ENCODE results near the gene ARL6IP6.

ARL6IP6 gene

DNA sequence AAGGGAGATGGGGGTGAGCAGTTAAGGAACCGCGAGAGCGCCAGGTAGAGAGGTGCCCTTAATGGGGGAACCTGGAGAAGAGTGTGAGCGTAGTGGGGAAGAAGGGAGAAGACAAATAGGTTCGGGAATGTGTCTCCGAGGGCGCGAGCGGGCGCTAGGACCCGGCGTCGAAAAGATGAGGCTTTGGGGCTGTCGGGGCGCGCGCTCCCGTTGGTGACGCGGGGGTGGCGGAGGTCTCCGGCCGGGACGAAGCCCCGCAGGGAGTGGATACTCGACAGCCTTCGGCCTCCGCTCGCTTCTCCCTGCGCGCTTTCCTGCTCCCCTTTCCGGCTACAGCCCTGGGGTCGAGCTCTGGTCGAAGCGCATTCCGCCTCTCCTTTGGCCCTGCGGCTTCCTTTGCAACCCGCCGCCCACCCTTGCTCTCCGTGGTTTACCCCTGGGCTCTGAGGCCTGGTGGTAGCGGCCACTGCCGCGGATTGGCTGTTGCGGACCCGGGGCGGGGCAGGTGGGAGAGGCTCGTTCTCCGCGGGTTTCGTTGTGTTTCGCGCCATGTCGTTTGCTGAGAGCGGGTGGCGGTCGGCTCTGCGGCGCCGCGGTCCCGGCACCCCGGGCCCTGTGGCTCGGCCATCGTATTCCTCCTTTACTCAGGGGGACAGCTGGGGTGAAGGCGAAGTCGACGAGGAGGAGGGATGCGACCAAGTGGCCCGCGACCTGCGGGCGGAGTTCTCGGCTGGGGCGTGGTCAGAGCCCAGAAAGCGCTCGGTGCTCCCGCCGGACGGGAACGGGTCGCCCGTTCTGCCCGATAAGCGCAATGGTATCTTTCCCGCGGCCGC is at the start of gene ARL6IP6:
TSS of gene ARL6IP6 (plus strand) at position 545 of the 833 bp plus-strand sequence. CDS start at position 550, 5 bp downstream.
- Histone ChIP-seq H3K4me3 (peak within 1 kb of the TSS; percentile 89), H3K27me3 (no peaks in the 10 kb centered on the region), H3K9me3 (no peaks in the 10 kb centered on the region), H4K20me1 (peaks cover 39% of the 10 kb centered on the region), H3K27ac (peak within 1 kb of the TSS; percentile 100), H3K4me2 (peak within 1 kb of the TSS; percentile 85), H3K9ac (peak within 1 kb of the TSS; percentile 99), H3K36me3 (peaks cover 46% of the 10 kb centered on the region), H3K4me1 (peaks cover 45% of the 10 kb centered on the region)
- no peak for TF ChIP-seq Cebpa-rat (IDR thresholded peaks at IDR 0.05)

GRCh38 chr2:152674334-152674733 is 44.1 kb upstream of the ARL6IP6 start:
- no peaks in the 10 kb centered on the region for H3K4me1 ChIP-seq
- H4K20me1 ChIP-seq = peaks cover 27% of the 10 kb centered on the region
- H3K9me3 ChIP-seq = no peaks in the 10 kb centered on the region
- peaks cover 86% of the 10 kb centered on the region for H3K36me3 ChIP-seq
- H3K27ac ChIP-seq = no peak overlapping the region
- TF ChIP-seq Cebpa-rat (IDR thresholded peaks at IDR 0.05) = no peak
- H3K9ac ChIP-seq = no peak overlapping the region
- no peak overlapping the region for H3K4me3 ChIP-seq
- H3K4me2 ChIP-seq = no peak overlapping the region
- H3K27me3 ChIP-seq = no peaks in the 10 kb centered on the region

- H3K4me2 ChIP-seq = no peak overlapping the region
- H3K4me1 ChIP-seq = no peaks in the 10 kb centered on the region
- peaks cover 86% of the 10 kb centered on the region for H3K36me3 ChIP-seq
- no peak for TF ChIP-seq Cebpa-rat (IDR thresholded peaks at IDR 0.05)
- no peak overlapping the region for H3K27ac ChIP-seq
- no peak overlapping the region for H3K4me3 ChIP-seq
- H3K9ac ChIP-seq = no peak overlapping the region
- no peaks in the 10 kb centered on the region for H3K27me3 ChIP-seq
- no peaks in the 10 kb centered on the region for H3K9me3 ChIP-seq
- peaks cover 36% of the 10 kb centered on the region for H4K20me1 ChIP-seq
Measured at GRCh38 chr2:152676461-152676860, 42.0 kb upstream of the ARL6IP6 start.

- no peak for TF ChIP-seq Cebpa-rat (IDR thresholded peaks at IDR 0.05)
- no peaks in the 10 kb centered on the region for H3K9me3 ChIP-seq
- peaks cover 18% of the 10 kb centered on the region for H3K4me1 ChIP-seq
- no peaks in the 10 kb centered on the region for H3K27me3 ChIP-seq
- H3K4me2 ChIP-seq = no peak overlapping the region
- no peak overlapping the region for H3K9ac ChIP-seq
- H3K36me3 ChIP-seq = peaks cover 74% of the 10 kb centered on the region
- no peak overlapping the region for H3K27ac ChIP-seq
- H4K20me1 ChIP-seq = peaks cover 60% of the 10 kb centered on the region
- H3K4me3 ChIP-seq = no peak overlapping the region
Measured at GRCh38 chr2:152678808-152679207, 39.6 kb upstream of the ARL6IP6 start.

DNA sequence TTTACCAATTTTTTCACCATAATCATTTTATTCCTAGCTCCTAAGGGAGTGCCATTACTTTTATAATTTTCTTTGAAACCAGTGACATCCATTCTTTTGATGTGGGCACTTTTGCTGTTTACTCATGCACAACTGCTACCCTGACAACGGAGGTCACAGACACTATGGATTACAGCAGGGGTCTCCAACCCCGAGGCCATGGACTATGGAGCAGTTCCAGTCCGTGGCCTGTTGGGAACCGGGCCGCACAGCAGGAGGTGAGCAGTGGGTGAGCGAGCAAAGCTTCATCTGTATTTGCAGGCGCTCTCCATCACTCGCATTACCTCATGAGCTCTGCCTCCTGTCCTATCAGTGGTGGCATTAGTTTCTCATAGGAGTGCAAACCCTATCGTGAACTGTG is 35.8 kb upstream of the ARL6IP6 start:
- Histone ChIP-seq H3K27ac (no peak overlapping the region), H3K4me1 (peaks cover 18% of the 10 kb centered on the region), H3K9ac (no peak overlapping the region), H3K27me3 (no peaks in the 10 kb centered on the region), H3K4me3 (no peak overlapping the region), H3K9me3 (no peaks in the 10 kb centered on the region), H4K20me1 (peaks cover 72% of the 10 kb centered on the region), H3K36me3 (peaks cover 68% of the 10 kb centered on the region), H3K4me2 (peak overlapping the region; percentile 35)
- TF ChIP-seq Cebpa-rat (IDR thresholded peaks at IDR 0.05) = no peak

DNA sequence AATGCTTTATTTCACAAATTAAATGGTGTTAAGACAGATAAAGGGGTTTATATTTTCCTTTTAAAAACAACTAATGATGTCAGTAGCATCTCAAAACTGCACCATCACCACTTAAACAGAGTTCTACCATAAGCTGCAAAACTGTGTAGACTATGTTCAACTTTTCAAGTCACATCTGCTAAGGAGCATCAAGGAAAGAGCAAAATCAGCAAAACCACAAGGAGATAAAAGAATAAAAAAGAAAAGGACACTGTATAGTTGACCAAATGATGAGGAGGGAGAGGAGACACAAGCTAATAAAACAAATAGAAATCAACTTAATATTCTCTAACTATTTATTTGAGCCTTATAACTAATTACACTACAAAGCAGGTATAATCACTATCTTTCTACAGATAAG is 35.0 kb upstream of the ARL6IP6 start:
- Histone ChIP-seq H3K27ac (no peak overlapping the region), H3K4me1 (peaks cover 18% of the 10 kb centered on the region), H3K4me3 (no peak overlapping the region), H3K4me2 (peak overlapping the region; percentile 35; the same call in 1 of the 2 replicates), H3K27me3 (no peaks in the 10 kb centered on the region), H3K36me3 (peaks cover 74% of the 10 kb centered on the region), H4K20me1 (peaks cover 72% of the 10 kb centered on the region), H3K9me3 (no peaks in the 10 kb centered on the region), H3K9ac (no peak overlapping the region)
- no peak for TF ChIP-seq Cebpa-rat (IDR thresholded peaks at IDR 0.05)

DNA sequence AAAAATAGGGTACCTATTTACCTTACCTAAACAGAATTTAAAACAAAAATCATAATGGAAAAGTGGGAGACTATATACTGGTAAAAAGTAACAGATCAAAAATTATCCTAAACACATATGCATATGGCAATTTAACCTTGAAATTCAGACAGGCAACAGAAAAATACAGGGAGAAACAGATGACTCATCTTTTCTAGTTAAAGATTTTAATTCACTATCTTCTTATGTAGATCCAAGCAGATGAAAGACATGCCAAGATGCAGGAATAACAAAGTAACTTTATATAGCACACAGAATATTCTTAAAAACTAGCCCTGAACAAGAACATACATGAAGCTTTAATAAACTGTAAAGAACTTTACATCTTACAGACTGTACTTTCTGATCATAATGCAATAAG is 32.1 kb upstream of the ARL6IP6 start:
- H4K20me1 ChIP-seq = peaks cover 82% of the 10 kb centered on the region
- peaks cover 18% of the 10 kb centered on the region for H3K4me1 ChIP-seq
- no peak for TF ChIP-seq Cebpa-rat (IDR thresholded peaks at IDR 0.05)
- no peak overlapping the region for H3K4me2 ChIP-seq
- H3K27me3 ChIP-seq = no peaks in the 10 kb centered on the region
- H3K27ac ChIP-seq = no peak overlapping the region
- H3K36me3 ChIP-seq = peaks cover 66% of the 10 kb centered on the region
- H3K9me3 ChIP-seq = no peaks in the 10 kb centered on the region
- no peak overlapping the region for H3K9ac ChIP-seq
- no peak overlapping the region for H3K4me3 ChIP-seq

DNA sequence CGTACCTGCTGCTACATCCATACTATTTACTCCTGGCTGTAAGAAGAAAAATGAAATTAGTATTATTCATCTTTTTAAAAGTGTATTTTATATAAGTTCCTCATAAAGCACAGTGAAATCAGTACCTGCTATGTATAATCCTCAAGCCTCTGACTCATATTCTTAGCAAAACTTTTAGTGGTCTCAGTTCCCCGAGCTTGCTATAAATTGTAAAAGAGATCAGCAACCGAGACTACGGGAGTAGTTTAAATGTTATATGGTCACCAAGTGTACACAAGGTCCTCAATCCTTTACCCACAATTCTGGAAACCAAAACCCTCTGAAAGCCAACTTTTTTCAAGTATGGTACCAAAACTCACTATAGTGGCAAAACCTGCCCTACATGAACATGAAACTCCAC is 25.4 kb upstream of the ARL6IP6 start:
- Histone ChIP-seq H3K27ac (no peak overlapping the region), H3K27me3 (no peaks in the 10 kb centered on the region), H3K36me3 (peaks cover 53% of the 10 kb centered on the region), H3K9me3 (no peaks in the 10 kb centered on the region), H3K4me1 (peaks cover 21% of the 10 kb centered on the region; the same call in 1 of the 2 replicates), H3K4me3 (no peak overlapping the region), H3K9ac (no peak overlapping the region), H3K4me2 (no peak overlapping the region), H4K20me1 (peaks cover 67% of the 10 kb centered on the region)
- no peak for TF ChIP-seq Cebpa-rat (IDR thresholded peaks at IDR 0.05)

DNA sequence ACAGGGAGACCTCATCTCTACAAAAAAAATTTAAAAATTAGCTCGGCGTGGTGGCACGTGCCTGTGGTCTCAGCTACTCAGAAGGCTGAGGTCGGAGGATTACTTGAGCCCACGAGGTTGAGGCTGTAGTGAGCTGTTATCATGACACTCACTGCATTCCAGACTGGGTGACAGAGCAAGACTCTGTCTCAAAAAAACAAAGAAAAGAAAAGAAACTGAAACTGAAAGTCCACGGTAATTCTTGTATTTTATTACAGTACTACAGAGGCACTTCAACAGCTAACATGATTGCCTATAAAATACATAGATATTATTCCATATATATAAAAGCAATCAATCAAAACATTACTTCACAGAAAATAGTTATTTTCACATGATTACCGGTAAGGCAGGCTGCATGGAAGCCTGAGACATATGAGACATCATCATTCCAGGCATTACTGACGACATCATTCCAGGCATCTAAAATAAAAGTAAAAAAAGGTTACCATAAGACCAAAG is 24.2 kb upstream of the ARL6IP6 start:
- Histone ChIP-seq H3K27me3 (no peaks in the 10 kb centered on the region), H3K9ac (peak overlapping the region; percentile 46), H3K9me3 (no peaks in the 10 kb centered on the region), H3K4me3 (peak overlapping the region; percentile 50), H3K4me1 (peaks cover 21% of the 10 kb centered on the region; the same call in 1 of the 2 replicates), H3K27ac (no peak overlapping the region), H3K4me2 (peak overlapping the region; percentile 80), H4K20me1 (peaks cover 79% of the 10 kb centered on the region), H3K36me3 (peaks cover 46% of the 10 kb centered on the region)
- TF ChIP-seq Cebpa-rat (IDR thresholded peaks at IDR 0.05) = no peak

DNA sequence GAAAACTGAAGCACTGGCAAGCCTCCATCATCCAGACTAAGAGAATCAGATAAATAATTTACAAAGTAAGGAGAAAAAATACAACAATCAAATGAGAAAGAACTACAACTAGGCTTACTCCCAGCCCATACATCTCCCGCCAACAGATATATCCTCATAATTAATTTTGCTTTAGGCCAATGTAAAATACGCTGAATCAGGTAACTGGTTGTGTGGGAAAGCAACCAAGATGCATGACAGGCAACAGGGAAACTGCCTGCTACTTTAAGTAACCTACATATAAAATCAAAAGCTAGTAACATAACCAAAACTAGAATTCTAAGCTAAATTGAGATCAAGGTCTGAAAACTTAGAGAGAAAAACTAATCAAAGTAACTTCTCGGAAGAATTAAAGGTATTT is 22.7 kb upstream of the ARL6IP6 start:
- H3K4me1 ChIP-seq = peaks cover 21% of the 10 kb centered on the region; the same call in 1 of the 2 replicates
- H3K27me3 ChIP-seq = no peaks in the 10 kb centered on the region
- H3K9ac ChIP-seq = no peak overlapping the region
- H3K4me3 ChIP-seq = no peak overlapping the region
- no peak overlapping the region for H3K4me2 ChIP-seq
- H4K20me1 ChIP-seq = peaks cover 81% of the 10 kb centered on the region
- TF ChIP-seq Cebpa-rat (IDR thresholded peaks at IDR 0.05) = no peak
- peaks cover 42% of the 10 kb centered on the region for H3K36me3 ChIP-seq
- H3K27ac ChIP-seq = no peak overlapping the region
- H3K9me3 ChIP-seq = 0 out of 2 replicates have a peak, but pooled peaks cover 3% of the 10 kb centered on the region

Data from BLaER1 (cell line).